Measurements from ENCODE around the gene SNRNP40. TPM values are rescaled to one million over a fixed set of nuclear protein-coding genes. Genes with fewer than 3 reads are reported as not detected.
A peak's percentile ranks its signal among the peaks of the same experiment; 100 is the strongest.

SNRNP40 gene
- 10 to 100 TPM; 34.7 to 59.6 TPM for total RNA-seq

GRCh38 chr1:31296486-31297276, at the start of gene SNRNP40, which contains the start of gene ZCCHC17:
Gene SNRNP40, minus strand, starts transcription at chr1:31296788. Its CDS starts 37 bp downstream, at chr1:31296751.
Gene ZCCHC17, plus strand, starts transcription at chr1:31297032. Its CDS starts 13,067 bp downstream, at chr1:31310099.
- intact Hi-C loops (cut with DNase I): loop anchor here (10.0 kb wide), 1 partner anchor 128 kb away; no protein-coding TSS in a partner anchor
- no peak for TF ChIP-seq CTCF (IDR thresholded peaks at IDR 0.05)
- Histone ChIP-seq H3K4me3 (peak within 1 kb of the TSS; percentile 94), H3K9me3 (no peaks in the 10 kb centered on the region), H3K4me1 (no peaks in the 10 kb centered on the region), H3K27ac (peak within 1 kb of the TSS; percentile 79), H3K27me3 (no peaks in the 10 kb centered on the region), H3K36me3 (no peaks in the 10 kb centered on the region), H3K9ac (ENCODE audit: low read depth in 2 of 2, low read length in 2 of 2) (peak within 1 kb of the TSS; percentile 94 to 98)
- DNase-seq: peak; percentile 97

- H3K27ac ChIP-seq: no peak overlapping the region
- TF ChIP-seq CTCF (IDR thresholded peaks at IDR 0.05): no peak
- no peaks in the 10 kb centered on the region for H3K27me3 ChIP-seq
- H3K36me3 ChIP-seq: no peaks in the 10 kb centered on the region
- no peaks in the 10 kb centered on the region for H3K4me1 ChIP-seq
- H3K9ac ChIP-seq (ENCODE audit: low read depth in 2 of 2, low read length in 2 of 2): no peak overlapping the region
- H3K4me3 ChIP-seq: no peak overlapping the region
- intact Hi-C loops (cut with DNase I): no loop called here
- no peak for DNase-seq
- H3K9me3 ChIP-seq: no peaks in the 10 kb centered on the region
Measured at GRCh38 chr1:31345635-31346034, 49.0 kb upstream of the SNRNP40 start.

GRCh38 chr1:31344503-31344902, 47.9 kb upstream of the SNRNP40 start:
- Histone ChIP-seq H3K4me3 (no peak overlapping the region), H3K9me3 (no peaks in the 10 kb centered on the region), H3K9ac (ENCODE audit: low read depth in 2 of 2, low read length in 2 of 2) (no peak overlapping the region), H3K36me3 (no peaks in the 10 kb centered on the region), H3K4me1 (no peaks in the 10 kb centered on the region), H3K27me3 (no peaks in the 10 kb centered on the region), H3K27ac (no peak overlapping the region)
- no peak for TF ChIP-seq CTCF (IDR thresholded peaks at IDR 0.05)
- no peak for DNase-seq
- intact Hi-C loops (cut with DNase I): no loop called here

- H3K27me3 ChIP-seq: no peaks in the 10 kb centered on the region
- no peak overlapping the region for H3K27ac ChIP-seq
- H3K4me3 ChIP-seq: no peak overlapping the region
- no peak for DNase-seq
- intact Hi-C loops (cut with DNase I): no loop called here
- TF ChIP-seq CTCF (IDR thresholded peaks at IDR 0.05): no peak
- no peaks in the 10 kb centered on the region for H3K4me1 ChIP-seq
- H3K9me3 ChIP-seq: no peaks in the 10 kb centered on the region
- H3K36me3 ChIP-seq: no peaks in the 10 kb centered on the region
- no peak overlapping the region for H3K9ac ChIP-seq (ENCODE audit: low read depth in 2 of 2, low read length in 2 of 2)
Measured at GRCh38 chr1:31336687-31337467, 40.3 kb upstream of the SNRNP40 start.

GRCh38 chr1:31335007-31335406, 38.4 kb upstream of the SNRNP40 start:
- H3K27me3 ChIP-seq: no peaks in the 10 kb centered on the region
- no peak overlapping the region for H3K4me3 ChIP-seq
- intact Hi-C loops (cut with DNase I): loop anchor here (2.0 kb wide), 1 partner anchor 150 kb away; no protein-coding TSS in a partner anchor
- no peak for DNase-seq
- no peaks in the 10 kb centered on the region for H3K9me3 ChIP-seq
- no peaks in the 10 kb centered on the region for H3K4me1 ChIP-seq
- TF ChIP-seq CTCF (IDR thresholded peaks at IDR 0.05): peak; percentile 39
- no peaks in the 10 kb centered on the region for H3K36me3 ChIP-seq
- no peak overlapping the region for H3K9ac ChIP-seq (ENCODE audit: low read depth in 2 of 2, low read length in 2 of 2)
- no peak overlapping the region for H3K27ac ChIP-seq

All from colonic mucosa (tissue), 4 donors.